GM12892 (cell line): Measurements from ENCODE around the gene PFDN5.

ENCODE experiments used
- POLR2A ChIP-seq: IDR thresholded peaks from 2 replicates; pipeline ENCODE4 v1.6.1; 2011; ENCODE audit warnings: low read depth, low read length, control low read depth
- POLR2AphosphoS5 ChIP-seq: IDR thresholded peaks from 2 replicates; pipeline ENCODE4 v1.6.1; 2011; ENCODE audit warnings: low read depth, low read length, control low read depth
- TAF1 ChIP-seq: IDR thresholded peaks from 2 replicates; pipeline ENCODE4 v1.6.1; 2011; ENCODE audit warnings: low read depth, mild to moderate bottlenecking, control low read depth, low read length, borderline replicate concordance

- no peak for TF ChIP-seq TAF1
- TF ChIP-seq POLR2A, result peak; percentile 89
- TF ChIP-seq POLR2AphosphoS5, result peak; percentile 91
Observed at GRCh38 chr12:53299454-53300180, 4.3 kb downstream of the PFDN5 start, which contains the start of gene MYG1.
